Caco-2 (cell line): Measurements from ENCODE around the gene URGCP. TPM values are rescaled to one million over a fixed set of nuclear protein-coding genes. Genes with fewer than 3 reads are reported as not detected.

Experiments
- BruUV-seq: library from RNA; stranded (reverse); fragments of 400-500 nt; replicated peaks from 2 replicates; lab custom pipeline; 2021; lab: Mats Ljungman, UMichigan
- CTCF ChIA-PET: fragments of 300-600 bp; sonication (Branson Sonifier 250); formaldehyde crosslinking; loops from one replicate; lab custom pipeline; 2022; ENCODE audit warnings: antibody characterized with exemption; lab: Charles Lee
- POLR2A ChIA-PET: fragments of 300-600 bp; sonication (Branson Sonifier 250); formaldehyde crosslinking; loops from one replicate; lab custom pipeline; 2022; ENCODE audit warnings: antibody characterized with exemption; lab: Charles Lee
- DNase-seq, 2 experiments: peaks; one replicate each; pipeline versions ENCODE4 v3.0.0 to v3.0.0-alpha.2; 2020 to 2022
- H3K27me3 ChIP-seq: replicated peaks from 2 replicates; pipeline ENCODE4 v1.6.0; 2011; ENCODE audit warnings: low read length; ENCODE audit not compliant: control insufficient read depth, insufficient read depth
- H3K36me3 ChIP-seq: 2 replicates; pipeline ENCODE4 v1.5.1; 2011; ENCODE audit warnings: low read length; ENCODE audit not compliant: control insufficient read depth, insufficient read depth
- H3K4me1 ChIP-seq: fragments of 250-450 bp; sonication (Bioruptor Pico); 2 replicates; pipeline ENCODE4 v1.5.1; 2020; ENCODE audit warnings: mild to moderate bottlenecking
- H3K4me3 ChIP-seq: 2 replicates; pipeline ENCODE4 v1.5.1; 2011; ENCODE audit warnings: low read depth, mild to moderate bottlenecking, control low read depth, low read length
- H3K9me3 ChIP-seq: fragments of 250-450 bp; sonication (Bioruptor Pico); 2 replicates; pipeline ENCODE4 v1.5.1; 2020; ENCODE audit warnings: mild to moderate bottlenecking, moderate library complexity
- H3K27ac Mint-ChIP-seq: one replicate; pipeline ENCODE4 v1.8.0; 2022; ENCODE audit warnings: mixed read lengths; ENCODE audit not compliant: unreplicated experiment
- H3K27me3 Mint-ChIP-seq: one replicate; pipeline ENCODE4 v1.8.0; 2022; ENCODE audit warnings: mixed read lengths; ENCODE audit not compliant: insufficient read depth, unreplicated experiment
- H3K36me3 Mint-ChIP-seq: one replicate; pipeline ENCODE4 v1.8.0; 2022; ENCODE audit warnings: mild to moderate bottlenecking, mixed read lengths; ENCODE audit not compliant: insufficient read depth, unreplicated experiment
- H3K4me1 Mint-ChIP-seq: one replicate; pipeline ENCODE4 v1.8.0; 2022; ENCODE audit warnings: low read depth, mixed read lengths; ENCODE audit not compliant: unreplicated experiment
- H3K4me3 Mint-ChIP-seq: one replicate; pipeline ENCODE4 v1.8.0; 2022; ENCODE audit warnings: mild to moderate bottlenecking, moderate library complexity, mixed read lengths; ENCODE audit not compliant: unreplicated experiment
- H3K9me3 Mint-ChIP-seq: one replicate; pipeline ENCODE4 v1.8.0; 2022; ENCODE audit warnings: mixed read lengths; ENCODE audit not compliant: unreplicated experiment
- CTCF ChIP-seq, 2 experiments: fragments of 200-600 bp in 1 of 2; IDR thresholded peaks; 1 replicate in 1 of 2; 2 replicates in 1 of 2; pipeline versions ENCODE4 v1.5.1 to v1.8.0; 2011 to 2022; ENCODE audit warnings: antibody characterized with exemption in 1 of 2, control low read depth in 1 of 2, inconsistent platforms in 1 of 2, low read depth in 1 of 2, low read length in 1 of 2, mild to moderate bottlenecking in 1 of 2, moderate library complexity in 1 of 2; ENCODE audit not compliant: insufficient read depth in 1 of 2, severe bottlenecking in 1 of 2, unreplicated experiment in 1 of 2
- intact Hi-C: fragments of 100-400 bp; cut with micrococcal nuclease; formaldehyde crosslinking; loops from one replicate; pipeline ENCODE4 v1.10.0; 2022; ENCODE audit not compliant: unreplicated experiment
- total RNA-seq: library from RNA; stranded (reverse); gene quantifications from 2 replicates; pipeline ENCODE4 v1.2.3, GENCODE V29; 2022

The URGCP gene
- total RNA-seq, 1 experiment from 2014 or later: 35.2 TPM

GRCh38 chr7:43895847-43896415 is 10.5 kb downstream of the URGCP start:
- CTCF ChIA-PET: interaction anchor here (0.7 kb wide), 2 partner anchors 11 to 19 kb away, joined by 3 read pairs; no protein-coding TSS in a partner anchor
- H3K4me1 ChIP-seq: peaks cover 10% of the 10 kb centered on the region
- no peak for DNase-seq

GRCh38 chr7:43891069-43891955 is 15.1 kb downstream of the URGCP start:
- Mint-ChIP-seq H3K27me3 (no peaks in the 10 kb centered on the region), H3K4me1 (peaks cover 8% of the 10 kb centered on the region), H3K27ac (no peak overlapping the region), H3K9me3 (no peaks in the 10 kb centered on the region), H3K36me3 (peaks cover 24% of the 10 kb centered on the region), H3K4me3 (no peak overlapping the region)
- Histone ChIP-seq H3K9me3 (no peaks in the 10 kb centered on the region), H3K27me3 (no peaks in the 10 kb centered on the region), H3K4me3 (no peak overlapping the region), H3K36me3 (peaks cover 1% of the 10 kb centered on the region; the same call in 1 of the 2 replicates), H3K4me1 (peaks cover 10% of the 10 kb centered on the region)
- intact Hi-C loops: loop anchor here (1.0 to 5.0 kb wide), 2 partner anchors 14 to 51 kb away; no protein-coding TSS in a partner anchor
- ChIA-PET CTCF (no interaction called here), POLR2A (interaction anchor here (0.6 kb wide), 1 partner anchor 271 kb away, joined by 3 read pairs; no protein-coding TSS in a partner anchor)
- no TSS peak for BruUV-seq
- DNase-seq: no peak
- no peak for TF ChIP-seq CTCF (IDR thresholded peaks at IDR 0.05; ENCODE audit: insufficient read depth in 1 of 2, low read depth in 1 of 2, low read length in 1 of 2, severe bottlenecking in 1 of 2, unreplicated experiment in 1 of 2)

More at GRCh38 chr7:43895847-43896415, 10.5 kb downstream of the URGCP start:
- H3K9me3 Mint-ChIP-seq: no peaks in the 10 kb centered on the region
- Histone ChIP-seq H3K36me3 (no peaks in the 10 kb centered on the region), H3K4me3 (no peak overlapping the region), H3K27me3 (no peaks in the 10 kb centered on the region), H3K9me3 (no peaks in the 10 kb centered on the region; the same call in 1 of the 2 replicates)
- intact Hi-C loops: no loop called here
- no TSS peak for BruUV-seq
- peaks cover 22% of the 10 kb centered on the region for H3K36me3 Mint-ChIP-seq
- POLR2A ChIA-PET: no interaction called here
- no peaks in the 10 kb centered on the region for H3K27me3 Mint-ChIP-seq
- TF ChIP-seq CTCF (IDR thresholded peaks at IDR 0.05; ENCODE audit: insufficient read depth in 1 of 2, low read depth in 1 of 2, low read length in 1 of 2, severe bottlenecking in 1 of 2, unreplicated experiment in 1 of 2): no peak
- no peak overlapping the region for H3K27ac Mint-ChIP-seq
- H3K4me3 Mint-ChIP-seq: no peak overlapping the region
- peaks cover 8% of the 10 kb centered on the region for H3K4me1 Mint-ChIP-seq

GRCh38 chr7:43890468-43890867 is 15.9 kb downstream of the URGCP start:
- ChIA-PET CTCF (no interaction called here), POLR2A (no interaction called here)
- no peak for DNase-seq
- Histone ChIP-seq H3K4me3 (no peak overlapping the region), H3K9me3 (no peaks in the 10 kb centered on the region), H3K27me3 (no peaks in the 10 kb centered on the region), H3K36me3 (peaks cover 4% of the 10 kb centered on the region), H3K4me1 (peaks cover 10% of the 10 kb centered on the region)
- Mint-ChIP-seq H3K27me3 (no peaks in the 10 kb centered on the region), H3K4me3 (no peak overlapping the region), H3K27ac (no peak overlapping the region), H3K9me3 (no peaks in the 10 kb centered on the region), H3K36me3 (peaks cover 19% of the 10 kb centered on the region), H3K4me1 (peaks cover 8% of the 10 kb centered on the region)
- TF ChIP-seq CTCF (IDR thresholded peaks at IDR 0.05; ENCODE audit: insufficient read depth in 1 of 2, low read depth in 1 of 2, low read length in 1 of 2, severe bottlenecking in 1 of 2, unreplicated experiment in 1 of 2): no peak
- intact Hi-C loops: loop anchor here (5.0 kb wide), 1 partner anchor 52 kb away; no protein-coding TSS in a partner anchor
- BruUV-seq: no TSS peak
